NK-92 treated with Interleukin-12 subunit alpha and Interleukin-12 subunit beta, amount 100 ng/mL, for 24 hours (cell line): ENCODE data around the gene PFKM.

Experiments used
- DNase-seq: peaks from one replicate; lab custom pipeline; 2025; lab: John Stamatoyannopoulos, UW

Gene PFKM

GRCh38 chr12:48119078-48119833, at the start of gene PFKM:
PFKM (plus strand) TSS chr12:48119364; CDS start chr12:48122775, 3,411 bp downstream.
- no peak for DNase-seq

- no peak for DNase-seq
These were observed 49.1 kb upstream of the PFKM start for GRCh38 chr12:48070033-48070432.

DNA sequence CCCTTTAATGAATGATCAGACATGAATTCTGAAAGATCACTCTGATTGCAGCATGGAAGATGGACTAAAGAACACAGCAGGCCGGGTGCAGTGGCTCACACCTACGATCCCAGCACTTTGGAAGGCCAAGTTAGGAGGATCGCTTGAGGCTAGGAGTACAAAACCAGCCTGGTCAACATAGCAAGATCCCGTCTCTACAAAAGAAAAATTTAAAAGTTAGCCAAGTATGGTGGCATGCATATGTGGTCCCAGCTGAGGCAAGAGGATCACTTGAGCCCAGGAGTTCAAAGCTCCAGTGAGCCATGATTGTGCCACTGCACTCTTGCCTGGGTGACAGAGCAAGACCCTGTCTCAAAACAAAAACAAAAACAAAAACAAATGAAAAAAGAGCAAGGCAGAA, 48.4 kb upstream of the PFKM start:
- no peak for DNase-seq

DNA sequence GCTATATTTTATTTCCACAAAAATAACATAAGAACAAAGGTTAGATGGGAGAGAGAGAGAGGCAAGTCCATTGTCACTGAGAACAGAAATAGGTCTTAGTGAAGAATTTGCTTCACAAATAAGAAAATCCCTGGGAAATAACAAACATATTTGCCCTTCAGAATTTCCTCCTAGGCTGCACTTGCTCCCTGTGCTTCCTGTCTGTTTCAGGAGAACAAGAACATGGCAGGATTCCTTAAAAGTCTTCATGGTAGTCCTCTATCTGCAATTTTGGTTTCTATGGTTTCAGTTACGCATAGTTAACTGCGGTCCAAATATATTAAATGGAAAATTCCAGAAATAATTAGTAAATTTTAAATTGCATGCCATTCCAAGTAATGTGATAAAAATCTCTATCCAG, 47.4 kb upstream of the PFKM start:
- DNase-seq = no peak

DNA sequence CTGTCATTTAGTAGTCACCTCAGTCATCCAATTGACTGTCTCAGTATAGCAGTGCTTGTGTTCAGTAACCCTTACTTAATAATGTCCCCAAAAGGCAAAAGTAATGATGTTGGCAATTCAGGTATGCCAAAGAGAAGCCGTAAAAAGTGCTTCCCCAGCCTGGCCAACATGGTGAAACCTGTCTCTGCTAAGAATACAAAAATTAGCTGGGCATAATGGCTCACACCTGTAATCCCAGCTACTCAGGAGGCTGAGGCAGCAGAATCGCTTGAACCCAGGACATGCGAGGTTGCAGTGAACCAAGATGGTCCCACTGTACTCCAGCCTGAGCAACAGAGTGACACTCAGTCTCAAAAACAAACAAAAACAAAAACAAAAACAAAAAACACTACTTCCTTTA, 46.9 kb upstream of the PFKM start:
- DNase-seq = no peak

GRCh38 chr12:48074266-48074665, 44.9 kb upstream of the PFKM start:
- no peak for DNase-seq

GRCh38 chr12:48075832-48076231, 43.3 kb upstream of the PFKM start:
- DNase-seq = no peak

DNA sequence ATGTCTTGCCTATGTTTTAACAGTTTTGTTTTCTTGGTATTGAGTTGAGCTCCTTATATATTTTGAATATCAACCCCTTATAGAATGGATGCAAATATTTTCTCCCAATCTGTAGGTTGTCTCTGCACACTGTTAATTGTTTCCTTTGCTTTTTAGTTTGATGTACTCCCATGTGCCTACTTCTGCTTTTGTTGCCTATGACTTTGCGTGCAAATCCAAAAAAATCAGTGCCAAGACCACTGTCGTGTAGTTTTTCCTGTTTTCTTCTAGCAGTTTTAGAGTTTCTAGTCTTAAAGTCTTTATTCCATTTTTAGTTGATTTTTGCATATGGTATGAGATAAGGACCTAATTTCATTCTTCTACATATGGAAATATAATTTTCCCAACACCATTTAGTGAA, 42.1 kb upstream of the PFKM start:
- no peak for DNase-seq

DNA sequence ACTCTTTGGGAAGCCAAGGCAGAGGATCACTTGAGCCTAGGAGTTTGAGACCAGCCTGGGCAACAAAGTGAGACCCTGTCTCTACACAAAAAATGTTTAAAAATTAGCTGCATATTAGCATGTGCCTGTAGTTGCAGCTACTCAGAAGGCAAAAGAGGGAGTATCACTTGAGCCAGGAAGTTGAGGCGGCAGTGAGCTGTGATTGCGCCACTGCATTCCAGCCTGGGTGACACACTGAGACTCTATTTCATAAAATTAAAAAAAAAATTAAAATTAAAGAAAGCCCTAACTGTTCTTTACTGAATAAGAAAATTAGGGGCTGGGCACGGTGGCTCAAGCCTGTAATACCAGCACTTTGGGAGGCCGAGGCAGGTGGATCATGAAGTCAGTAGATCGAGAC, 40.3 kb upstream of the PFKM start:
- DNase-seq = no peak

GRCh38 chr12:48080285-48080684, 38.9 kb upstream of the PFKM start:
- no peak for DNase-seq

GRCh38 chr12:48080821-48081220, 38.3 kb upstream of the PFKM start:
- no peak for DNase-seq

DNA sequence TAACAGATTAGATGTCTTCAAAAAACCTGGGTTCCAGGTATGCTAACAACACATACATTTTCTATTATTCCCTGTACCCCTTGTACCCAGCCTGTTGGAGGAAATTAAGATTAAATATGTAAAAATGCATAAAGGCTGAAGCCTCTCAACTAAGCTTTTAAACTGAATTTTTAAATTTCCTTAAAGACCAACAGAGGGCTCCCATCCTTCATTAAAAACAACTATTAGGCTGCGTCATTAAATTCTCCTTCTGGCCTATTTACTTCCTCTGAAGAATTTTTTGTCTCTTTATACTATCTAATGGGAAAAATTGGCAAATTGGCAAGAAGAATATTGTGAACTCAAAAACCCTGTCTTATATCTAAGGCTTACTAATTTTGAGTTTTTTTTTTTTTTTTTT, 35.1 kb upstream of the PFKM start:
- no peak for DNase-seq

DNA sequence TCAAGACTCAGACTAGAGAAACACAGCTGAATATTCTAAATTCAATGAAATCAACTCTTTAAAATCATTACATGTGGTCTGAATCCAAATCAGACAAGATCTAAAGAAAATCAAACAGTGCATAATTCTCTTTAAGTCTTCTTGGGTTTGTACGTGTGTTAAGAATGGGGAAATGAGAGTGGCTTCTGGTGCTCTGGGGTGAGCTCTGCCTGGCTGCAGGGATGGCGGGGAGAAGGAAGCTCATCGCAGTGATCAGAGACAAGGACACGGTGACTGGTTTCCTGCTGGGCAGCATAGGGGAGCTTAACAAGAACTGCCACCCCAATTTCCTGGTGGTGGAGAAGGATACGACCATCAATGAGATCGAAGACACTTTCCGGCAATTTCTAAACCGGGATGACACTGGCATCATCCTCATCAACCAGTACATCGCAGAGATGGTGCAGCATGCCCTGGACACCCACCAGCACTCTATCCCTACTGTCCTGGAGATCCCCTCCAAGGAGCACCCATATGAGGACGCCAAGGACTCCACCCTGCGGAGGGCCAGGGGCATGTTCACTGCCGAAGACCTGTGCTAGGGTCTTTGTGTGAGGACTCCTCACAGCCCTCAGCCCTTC, 34.2 kb upstream of the PFKM start:
- no peak for DNase-seq

- DNase-seq = no peak
These were observed 32.8 kb upstream of the PFKM start for GRCh38 chr12:48086327-48086726.

GRCh38 chr12:48092611-48093010, 26.6 kb upstream of the PFKM start:
- DNase-seq = no peak

GRCh38 chr12:48104531-48104930, 14.6 kb upstream of the PFKM start:
- no peak for DNase-seq

GRCh38 chr12:48105321-48105866, 13.8 kb upstream of the PFKM start:
- no peak for DNase-seq

DNA sequence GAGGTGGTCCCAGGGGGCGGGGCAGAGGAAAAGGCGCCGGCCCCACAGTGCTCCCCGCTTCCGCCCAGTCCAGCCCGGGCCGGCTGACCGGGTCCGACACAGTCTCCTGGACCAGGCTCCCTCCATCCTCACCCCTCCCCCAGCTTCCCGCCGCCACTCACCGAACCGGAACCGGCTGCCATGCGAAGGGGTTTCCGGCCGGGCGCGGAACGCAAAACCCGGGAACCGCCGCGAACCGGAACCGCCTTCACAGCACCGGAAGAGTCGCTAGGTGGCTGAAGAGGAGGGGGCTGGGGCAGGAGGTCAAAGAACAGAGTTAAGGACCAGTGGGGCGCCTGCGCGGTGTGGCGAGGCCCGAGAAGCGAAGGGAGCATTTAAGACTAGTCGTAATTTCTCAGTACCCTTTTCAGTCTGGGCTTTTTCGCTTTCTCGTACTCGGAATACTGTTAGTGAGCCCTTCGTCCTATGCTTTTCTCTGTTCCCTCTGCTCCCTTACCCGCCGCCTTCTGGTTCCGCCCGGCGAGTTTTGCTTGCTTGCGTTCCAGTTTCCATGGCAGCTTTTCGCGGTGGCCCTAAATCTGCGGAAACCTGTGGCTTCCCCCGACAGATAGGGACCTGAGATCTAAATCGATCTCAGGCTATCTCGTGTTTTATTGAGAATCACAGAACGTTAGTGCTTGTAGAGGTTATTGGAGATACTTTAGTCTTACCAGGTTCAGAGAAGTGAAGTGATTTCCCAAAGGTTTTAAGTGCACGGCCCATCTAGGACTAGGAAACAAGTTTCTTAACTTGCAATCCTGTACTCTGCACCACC, 13.1 kb upstream of the PFKM start, which contains the start of gene SENP1:
Gene SENP1, minus strand, starts transcription at position 213 of the 814 bp plus-strand sequence. CDS start 4,607 bp downstream, outside the sequence.
- DNase-seq = peak; percentile 77

DNA sequence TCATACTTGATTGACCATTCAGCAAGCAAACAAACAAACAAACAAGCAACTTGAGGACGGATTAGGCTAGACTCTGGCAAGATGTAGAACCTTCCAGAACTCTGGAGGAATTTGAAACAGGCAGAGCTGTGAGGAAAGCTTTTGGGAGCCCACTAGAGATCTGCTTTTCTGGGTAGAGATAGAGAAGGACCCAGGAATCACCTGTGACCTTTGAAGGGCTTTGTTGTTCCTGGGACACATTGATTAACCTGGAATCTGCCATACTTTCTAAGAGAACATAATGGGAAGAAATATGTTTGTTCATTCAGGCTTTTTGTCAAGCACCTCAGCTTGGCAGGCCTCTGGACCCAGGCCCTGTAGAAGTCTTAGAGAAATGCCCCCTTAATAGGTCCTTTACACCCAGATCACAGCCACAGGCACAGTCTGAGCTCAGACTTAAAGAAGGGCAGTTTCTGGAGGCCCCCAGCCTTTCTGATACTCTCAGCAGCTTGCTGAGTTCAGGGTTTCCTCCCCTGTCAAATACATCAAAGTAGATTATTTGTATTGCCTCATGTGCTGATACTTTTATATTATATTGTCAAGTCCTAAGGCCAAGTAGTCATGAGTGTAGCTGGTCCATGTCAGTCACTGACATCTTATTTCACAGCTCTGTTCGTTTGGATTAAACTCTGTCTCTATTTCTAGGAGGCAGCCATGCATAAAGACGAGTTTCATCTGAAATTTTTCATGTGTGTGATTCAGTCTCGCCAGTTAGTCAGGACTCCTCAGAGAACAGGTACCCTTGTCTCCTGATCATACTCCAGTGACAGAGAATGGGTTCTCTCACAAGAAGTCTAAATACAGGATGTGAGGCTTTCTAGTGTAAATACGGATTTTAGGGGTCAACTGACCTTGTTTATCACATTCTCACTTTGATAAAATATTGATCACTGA, 12.2 kb upstream of the PFKM start:
- DNase-seq = no peak

DNA sequence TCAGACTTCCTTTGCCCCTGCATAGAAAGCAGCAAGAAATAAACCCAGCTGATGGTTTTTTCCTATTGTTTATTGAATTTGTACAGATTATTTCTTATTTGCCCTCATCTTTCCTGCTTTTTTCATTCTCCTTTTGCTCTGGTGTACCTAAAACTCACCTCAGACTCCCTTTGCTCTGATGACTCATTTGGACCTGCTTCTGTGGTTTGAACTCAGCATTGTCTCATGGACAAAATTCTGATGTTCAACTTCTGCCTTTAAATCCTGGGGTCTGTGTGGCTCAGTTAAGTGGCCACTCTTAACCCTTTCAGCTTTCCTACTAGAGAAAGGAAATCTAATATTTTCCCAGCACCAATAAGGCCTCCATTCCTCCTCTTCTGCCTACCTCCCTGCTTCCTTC, 9.7 kb upstream of the PFKM start:
- no peak for DNase-seq

DNA sequence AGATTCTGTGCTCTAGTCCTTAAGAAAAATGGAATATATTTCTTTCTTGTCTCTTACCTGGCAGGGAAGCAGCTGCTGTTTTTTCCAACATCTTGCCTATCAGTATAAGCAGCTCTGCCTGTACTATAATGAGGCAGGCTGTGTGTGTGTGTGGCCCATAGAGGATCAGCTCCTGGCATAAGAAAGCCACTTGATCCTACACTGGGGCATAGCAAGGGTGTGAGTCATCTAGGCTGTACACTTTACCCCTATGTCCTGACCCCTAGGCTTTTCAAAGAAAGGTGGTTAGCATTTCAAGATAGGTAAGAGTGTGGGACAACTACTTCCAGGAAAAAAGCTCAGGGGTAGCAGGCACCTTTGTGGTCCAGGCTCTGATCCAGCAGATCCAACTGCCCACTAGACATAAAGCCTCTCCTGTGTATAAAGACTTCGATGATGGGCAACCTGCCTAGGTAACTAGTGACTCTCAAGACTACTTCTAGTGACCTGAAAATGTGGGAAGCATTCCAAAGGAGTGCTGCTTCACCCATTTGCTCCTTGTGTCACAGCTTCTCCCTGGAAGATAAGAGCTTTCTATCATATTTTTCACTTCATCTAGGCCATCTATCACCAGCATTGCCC, 8.4 kb upstream of the PFKM start:
- no peak for DNase-seq
